GF-D8 (cell line): ENCODE results near the gene PEMT.

Experiments
- DNase-seq: peaks from one replicate; lab custom pipeline; 2025; lab: John Stamatoyannopoulos, UW

Gene PEMT

GRCh38 chr17:17503566-17504130 lies 87.9 kb downstream of the PEMT start:
- DNase-seq: no peak

- DNase-seq: no peak
Observed at GRCh38 chr17:17502741-17503565, 88.6 kb downstream of the PEMT start.

- DNase-seq: no peak
Observed at GRCh38 chr17:17500999-17501605, 90.4 kb downstream of the PEMT start.

GRCh38 chr17:17499402-17500145 lies 91.9 kb downstream of the PEMT start:
- DNase-seq: no peak

- DNase-seq: no peak
Observed at GRCh38 chr17:17498606-17499301, 92.8 kb downstream of the PEMT start.

GRCh38 chr17:17497845-17498520 lies 93.5 kb downstream of the PEMT start:
- DNase-seq: no peak

- no peak for DNase-seq
Observed at GRCh38 chr17:17497065-17497844, 94.3 kb downstream of the PEMT start.

- DNase-seq: no peak
Observed at GRCh38 chr17:17496189-17497064, 95.1 kb downstream of the PEMT start, which contains the start of gene RASD1. RASD1 (minus strand) TSS chr17:17496395; CDS start chr17:17496181, 214 bp downstream.

- DNase-seq: no peak
Observed at GRCh38 chr17:17495536-17496188, 95.8 kb downstream of the PEMT start.

GRCh38 chr17:17494870-17495535 lies 96.5 kb downstream of the PEMT start:
- DNase-seq: no peak

GRCh38 chr17:17494499-17494869 lies 97.0 kb downstream of the PEMT start:
- DNase-seq: no peak

- no peak for DNase-seq
Observed at GRCh38 chr17:17493986-17494466, 97.5 kb downstream of the PEMT start.

- DNase-seq: no peak
Observed at GRCh38 chr17:17493249-17493985, 98.1 kb downstream of the PEMT start.

- DNase-seq: no peak
Observed at GRCh38 chr17:17492571-17492970, 98.9 kb downstream of the PEMT start.

- DNase-seq: no peak
Observed at GRCh38 chr17:17492085-17492484, 99.4 kb downstream of the PEMT start.

GRCh38 chr17:17491546-17491988 lies 99.9 kb downstream of the PEMT start:
- no peak for DNase-seq

- no peak for DNase-seq
Observed at GRCh38 chr17:17491031-17491471, 100.5 kb downstream of the PEMT start.
